CD14-positive monocyte (primary cell): ENCODE measurements around the gene SLC22A1. TPM values are rescaled to one million over a fixed set of nuclear protein-coding genes. Genes with fewer than 3 reads are reported as not detected.

Experiments
- DNase-seq, 3 donors: peaks; one replicate each; pipeline ENCODE4 v3.0.0-alpha.2; 2011 to 2022
- H2AFZ ChIP-seq: 2 replicates; pipeline ENCODE4 v1.6.0; 2012; ENCODE audit warnings: mild to moderate bottlenecking, low read depth, low read length, inconsistent platforms; ENCODE audit not compliant: insufficient read depth, poor library complexity, severe bottlenecking
- H3K27ac ChIP-seq, 2 donors: 1 replicate in 1 of 2; 2 replicates in 1 of 2; pipeline ENCODE4 v1.5.1; 2012 to 2013; ENCODE audit warnings: low read length in 2 of 2, control low read depth in 1 of 2, inconsistent platforms in 1 of 2, low read depth in 1 of 2, mild to moderate bottlenecking in 1 of 2
- H3K27me3 ChIP-seq, 2 donors: one replicate each; pipeline versions ENCODE4 v1.6.0 to v1.6.1; 2011 to 2013; ENCODE audit warnings: low read length in 2 of 2; ENCODE audit not compliant: control insufficient read depth in 2 of 2, insufficient read depth in 2 of 2
- H3K36me3 ChIP-seq, 2 donors: replicated peaks in 1 of 2; 1 replicate in 1 of 2; 2 replicates in 1 of 2; pipeline versions ENCODE4 v1.5.1 to v1.6.1; 2012 to 2013; ENCODE audit warnings: low read length in 2 of 2, control low read depth in 1 of 2, inconsistent platforms in 1 of 2, mild to moderate bottlenecking in 1 of 2; ENCODE audit not compliant: insufficient read depth in 2 of 2, control insufficient read depth in 1 of 2
- H3K4me1 ChIP-seq, 2 donors: 1 replicate in 1 of 2; 2 replicates in 1 of 2; pipeline versions ENCODE4 v1.5.1 to v1.6.1; 2012 to 2013; ENCODE audit warnings: low read length in 2 of 2, control low read depth in 1 of 2, inconsistent platforms in 1 of 2, mild to moderate bottlenecking in 1 of 2, moderate library complexity in 1 of 2; ENCODE audit not compliant: insufficient read depth in 2 of 2, control insufficient read depth in 1 of 2
- H3K4me2 ChIP-seq: replicated peaks from 2 replicates; pipeline ENCODE3; 2012; ENCODE audit warnings: low read length, moderate library complexity, mild to moderate bottlenecking; ENCODE audit not compliant: poor library complexity, severe bottlenecking; ENCODE audit errors: extremely low read depth
- H3K4me3 ChIP-seq, 3 experiments: fragments of 200-600 bp in 1 of 3; sonication (generic) in 1 of 3; replicated peaks in 1 of 3; 1 replicate in 2 of 3; 2 replicates in 1 of 3; pipeline ENCODE4 v1.5.1; 2011 to 2013; ENCODE audit warnings: low read length in 3 of 3, mild to moderate bottlenecking in 3 of 3, control low read depth in 2 of 3, low read depth in 2 of 3, inconsistent platforms in 1 of 3, moderate library complexity in 1 of 3
- H3K79me2 ChIP-seq: 2 replicates; pipeline ENCODE4 v1.6.0; 2012; ENCODE audit warnings: mild to moderate bottlenecking, control low read depth, inconsistent platforms, low read length, moderate library complexity; ENCODE audit not compliant: insufficient read depth
- H3K9ac ChIP-seq: 2 replicates; pipeline ENCODE4 v1.6.0; 2017; ENCODE audit warnings: low read length, mild to moderate bottlenecking; ENCODE audit not compliant: insufficient read depth, poor library complexity, severe bottlenecking
- H3K9me3 ChIP-seq, 2 donors: replicated peaks in 1 of 2; 1 replicate in 1 of 2; 2 replicates in 1 of 2; pipeline versions ENCODE4 v1.5.1 to v1.6.1; 2012 to 2013; ENCODE audit warnings: low read length in 2 of 2, control low read depth in 1 of 2; ENCODE audit not compliant: control insufficient read depth in 1 of 2, insufficient read depth in 1 of 2
- H4K20me1 ChIP-seq: 2 replicates; pipeline ENCODE4 v1.6.0; 2012; ENCODE audit warnings: mild to moderate bottlenecking, low read length, control low read depth, moderate library complexity; ENCODE audit not compliant: insufficient read depth
- H3K27ac Mint-ChIP-seq, 7 donors: one replicate each; pipeline ENCODE4 v1.8.0; 2020; ENCODE audit warnings: mild to moderate bottlenecking in 7 of 7, mixed read lengths in 7 of 7, moderate library complexity in 6 of 7, inconsistent platforms in 2 of 7
- H3K27me3 Mint-ChIP-seq, 3 donors: one replicate each; pipeline ENCODE4 v1.8.0; 2021 to 2022; ENCODE audit warnings: low read depth in 3 of 3, mild to moderate bottlenecking in 3 of 3, mixed read lengths in 3 of 3, moderate library complexity in 3 of 3, inconsistent platforms in 1 of 3
- H3K36me3 Mint-ChIP-seq, 2 donors: one replicate each; pipeline ENCODE4 v1.8.0; 2020; ENCODE audit warnings: mixed read lengths in 2 of 2, inconsistent platforms in 1 of 2, mild to moderate bottlenecking in 1 of 2
- H3K4me1 Mint-ChIP-seq: one replicate; pipeline ENCODE4 v1.8.0; 2020; ENCODE audit warnings: mild to moderate bottlenecking, mixed read lengths
- H3K4me3 Mint-ChIP-seq, 2 donors: one replicate each; pipeline ENCODE4 v1.8.0; 2020; ENCODE audit warnings: mild to moderate bottlenecking in 2 of 2, mixed read lengths in 2 of 2, moderate library complexity in 1 of 2
- H3K9me3 Mint-ChIP-seq, 7 donors: one replicate each; pipeline ENCODE4 v1.8.0; 2020 to 2022; ENCODE audit warnings: mixed read lengths in 7 of 7, mild to moderate bottlenecking in 6 of 7, moderate library complexity in 6 of 7, inconsistent platforms in 2 of 7
- CTCF ChIP-seq: fragments of 200-600 bp; IDR thresholded peaks from one replicate; pipeline ENCODE4 v1.8.0; 2022; ENCODE audit warnings: antibody characterized with exemption, mild to moderate bottlenecking
- WGBS: methylation state at CpG from one replicate; pipeline ENCODE4 v1.1.5; 2013; ENCODE audit warnings: missing lambda C conversion rate; ENCODE audit not compliant: insufficient coverage; 5-methylcytosine and 5-hydroxymethylcytosine counted together
- intact Hi-C, 2 donors: fragments of 100-400 bp; cut with micrococcal nuclease; formaldehyde crosslinking; loops; one replicate each; pipeline versions ENCODE4 v1.15.0 to v1.15.1; 2023
- polyA plus RNA-seq, 3 donors: library from polyadenylated mRNA; depleted of rRNA in 1 of 3; unstranded in 2 of 3; stranded (reverse) in 1 of 3; fragments of 300-500 nt in 2 of 3; fragments of >200 nt in 1 of 3; fragmentation: Illumina TruSeq in 2 of 3; gene quantifications; 1 replicate in 2 of 3; 2 replicates in 1 of 3; pipeline ENCODE4 v1.2.3, GENCODE V29; 2012 to 2021

Gene SLC22A1
- polyA plus RNA-seq, 3 donors, result 0.36 to 0.48 TPM; not detected in 1

GRCh38 chr6:160088069-160088783, 33.4 kb upstream of the SLC22A1 start:
- Mint-ChIP-seq H3K27me3 (peaks cover 0 to 3% (median 1%) of the 10 kb centered on the region in 3 donors), H3K9me3 (peaks cover 0 to 7% (median 0%) of the 10 kb centered on the region in 7 donors), H3K36me3 (peaks cover 92 to 97% of the 10 kb centered on the region in 2 donors), H3K4me3 (no peak overlapping the region), H3K4me1 (no peaks in the 10 kb centered on the region), H3K27ac (peak overlapping the region in 2 of 7 donors; percentile 53 to 61)
- no peak overlapping the region for H2AFZ ChIP-seq
- H3K4me3 ChIP-seq, result no peak overlapping the region
- TF ChIP-seq CTCF, result no peak
- peaks cover 95 to 100% of the 10 kb centered on the region in 2 donors for H3K36me3 ChIP-seq
- no peak for DNase-seq
- WGBS, result 86% methylated on average over 12 of the region's 13 CpGs
- H4K20me1 ChIP-seq, result peaks cover 93% of the 10 kb centered on the region
- no peak overlapping the region for H3K4me2 ChIP-seq
- H3K27ac ChIP-seq, result no peak overlapping the region
- H3K9me3 ChIP-seq, result no peaks in the 10 kb centered on the region
- intact Hi-C loops, result no loop called here
- no peaks in the 10 kb centered on the region for H3K27me3 ChIP-seq
- H3K4me1 ChIP-seq, result no peaks in the 10 kb centered on the region
- no peaks in the 10 kb centered on the region for H3K79me2 ChIP-seq
- H3K9ac ChIP-seq, result no peak overlapping the region

- Mint-ChIP-seq H3K4me3 (no peak overlapping the region), H3K4me1 (no peaks in the 10 kb centered on the region), H3K9me3 (peaks cover 0 to 5% (median 0%) of the 10 kb centered on the region in 7 donors), H3K27me3 (peaks cover under 1 to 3% (median 2%) of the 10 kb centered on the region in 3 donors), H3K36me3 (peaks cover 92 to 97% of the 10 kb centered on the region in 2 donors), H3K27ac (no peak overlapping the region)
- TF ChIP-seq CTCF, result no peak
- Histone ChIP-seq H3K4me1 (no peaks in the 10 kb centered on the region), H3K4me3 (no peak overlapping the region), H3K79me2 (no peaks in the 10 kb centered on the region), H3K9ac (no peak overlapping the region), H3K4me2 (no peak overlapping the region), H3K27ac (no peak overlapping the region), H3K27me3 (no peaks in the 10 kb centered on the region), H3K9me3 (no peaks in the 10 kb centered on the region), H2AFZ (no peak overlapping the region), H3K36me3 (peaks cover 95 to 100% of the 10 kb centered on the region in 2 donors), H4K20me1 (peaks cover 95% of the 10 kb centered on the region)
- DNase-seq, result no peak
- 95% methylated on average over 8 of the region's 21 CpGs for WGBS
- intact Hi-C loops, result no loop called here
Observed at GRCh38 chr6:160088784-160089533, 32.7 kb upstream of the SLC22A1 start.
